ENCODE measurements around the gene AGPAT1. TPM values are rescaled to one million over a fixed set of nuclear protein-coding genes. Genes with fewer than 3 reads are reported as not detected.

The AGPAT1 gene
- total RNA-seq, 4 donors from 2014 or later, result 17.8 to 28.2 (median 25.6) TPM

- TF ChIP-seq CTCF (IDR thresholded peaks at IDR 0.05; ENCODE audit: low read depth), result no peak
Observed at GRCh38 chr6:32196682-32197616, 21.1 kb upstream of the AGPAT1 start.

- no peak for TF ChIP-seq CTCF (IDR thresholded peaks at IDR 0.05; ENCODE audit: low read depth)
Observed at GRCh38 chr6:32195902-32196681, 20.2 kb upstream of the AGPAT1 start.

- TF ChIP-seq CTCF (IDR thresholded peaks at IDR 0.05; ENCODE audit: low read depth), result no peak
Observed at GRCh38 chr6:32195652-32195901, 19.7 kb upstream of the AGPAT1 start.

- TF ChIP-seq CTCF (IDR thresholded peaks at IDR 0.05; ENCODE audit: low read depth), result no peak
Observed at GRCh38 chr6:32194825-32195651, 19.2 kb upstream of the AGPAT1 start.

- no peak for TF ChIP-seq CTCF (IDR thresholded peaks at IDR 0.05; ENCODE audit: low read depth)
Observed at GRCh38 chr6:32194388-32194787, 18.5 kb upstream of the AGPAT1 start.

GRCh38 chr6:32192608-32193039, 16.7 kb upstream of the AGPAT1 start, which contains the start of gene GPSM3:
TSS of gene GPSM3 (minus strand) at chr6:32192643. CDS start at chr6:32192513, 130 bp downstream.
- TF ChIP-seq CTCF (IDR thresholded peaks at IDR 0.05; ENCODE audit: low read depth), result no peak

All from subcutaneous adipose tissue (tissue), 4 donors.